Activated naive CD8-positive, alpha-beta T cell treated with anti-CD3 and anti-CD28 coated beads for 36 hours (primary cell): Measurements from ENCODE around the gene TASOR2. TPM values are rescaled to one million over a fixed set of nuclear protein-coding genes. Genes with fewer than 3 reads are reported as not detected.
A peak's percentile ranks its signal among the peaks of the same experiment; 100 is the strongest.

Source experiments
- DNase-seq: peaks from one replicate; pipeline ENCODE4 v3.0.0; 2021
- H3K27ac Mint-ChIP-seq: one replicate; pipeline ENCODE4 v1.8.0; 2022; ENCODE audit warnings: mild to moderate bottlenecking, moderate library complexity, mixed read lengths
- H3K27me3 Mint-ChIP-seq: one replicate; pipeline ENCODE4 v1.8.0; 2022; ENCODE audit warnings: mild to moderate bottlenecking, mixed read lengths
- H3K36me3 Mint-ChIP-seq: one replicate; pipeline ENCODE4 v1.8.0; 2021; ENCODE audit warnings: mild to moderate bottlenecking, mixed read lengths
- H3K4me1 Mint-ChIP-seq: one replicate; pipeline ENCODE4 v1.8.0; 2021; ENCODE audit warnings: mixed read lengths
- H3K4me3 Mint-ChIP-seq: one replicate; pipeline ENCODE4 v1.8.0; 2022; ENCODE audit warnings: mild to moderate bottlenecking, moderate library complexity, mixed read lengths
- H3K9me3 Mint-ChIP-seq: one replicate; pipeline ENCODE4 v1.8.0; 2022; ENCODE audit warnings: mixed read lengths
- total RNA-seq, 2 experiments: library from RNA; stranded (reverse); gene quantifications; one replicate each; pipeline ENCODE4 v1.2.3, GENCODE V29; 2021

TASOR2 gene
- total RNA-seq, 2 experiments from 2014 or later = 63.4 to 63.9 TPM

DNA sequence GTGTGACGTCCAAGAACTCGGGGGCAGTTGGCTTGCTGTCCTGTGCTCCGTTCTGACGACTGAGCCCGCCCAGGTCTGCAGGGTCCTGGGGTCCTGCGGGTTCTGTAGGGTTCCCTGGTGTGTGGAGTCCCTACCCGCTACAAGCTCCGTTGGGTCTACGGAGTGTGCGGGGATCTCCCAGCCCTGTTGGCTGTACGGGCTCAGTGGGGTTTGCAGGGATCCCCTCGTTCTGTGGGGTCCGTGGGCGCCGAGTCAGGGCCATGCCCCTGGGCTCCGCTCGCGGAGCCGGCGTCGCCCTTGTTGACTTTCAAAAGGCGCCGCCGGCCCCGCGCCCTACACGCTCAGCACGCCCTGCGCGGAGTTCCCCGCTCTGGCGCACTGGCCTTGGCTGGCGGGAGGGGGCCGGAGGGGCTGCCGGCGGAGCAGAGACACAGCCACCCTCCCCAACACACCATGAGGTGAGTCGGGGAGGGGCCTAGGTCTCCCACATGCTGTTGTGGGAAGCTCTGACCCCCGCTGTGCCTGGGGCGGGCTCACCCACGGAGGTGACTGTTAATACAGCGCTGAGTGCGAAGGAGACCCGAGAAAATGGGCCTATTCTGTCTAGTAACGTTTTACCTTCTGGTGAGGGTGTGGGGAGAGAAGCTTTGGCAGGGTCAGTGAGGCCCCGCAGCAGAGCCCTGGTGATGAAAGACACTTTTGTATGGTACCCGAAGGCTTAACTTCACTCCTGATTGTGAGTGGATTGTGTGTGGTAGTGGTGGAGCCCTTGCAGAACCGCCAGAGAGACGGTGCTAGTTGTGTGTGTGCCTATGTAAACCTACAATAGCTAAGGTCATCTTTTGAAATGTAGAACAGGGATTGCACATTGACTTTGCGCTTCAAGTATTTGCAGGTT is 8.1 kb downstream of the TASOR2 start:
- Mint-ChIP-seq H3K4me1 (peaks cover 69% of the 10 kb centered on the region), H3K27ac (peak overlapping the region; percentile 83), H3K27me3 (no peaks in the 10 kb centered on the region), H3K9me3 (no peaks in the 10 kb centered on the region), H3K4me3 (peak overlapping the region; percentile 81), H3K36me3 (peaks cover 25% of the 10 kb centered on the region)
- DNase-seq = peak; percentile 86

DNA sequence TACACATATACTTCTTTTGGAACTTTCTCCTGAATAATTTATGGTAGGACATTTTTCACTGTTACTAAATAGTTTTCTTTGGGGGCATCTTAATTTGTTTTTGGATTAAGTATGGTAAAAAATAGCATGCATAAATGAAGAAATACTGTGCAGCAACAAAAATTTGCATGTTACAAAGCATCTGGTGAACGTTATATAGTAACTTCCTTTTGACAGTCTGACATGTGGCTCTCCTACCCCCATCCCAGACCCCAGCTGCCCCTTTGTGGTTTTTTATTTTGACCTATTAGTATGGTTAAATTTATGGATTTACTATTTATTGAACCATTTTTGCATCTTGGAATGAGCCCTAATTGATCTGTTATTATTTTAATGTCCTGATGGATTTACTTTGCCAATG is 9.9 kb downstream of the TASOR2 start:
- H3K4me3 Mint-ChIP-seq = no peak overlapping the region
- no peaks in the 10 kb centered on the region for H3K27me3 Mint-ChIP-seq
- no peak for DNase-seq
- peaks cover 16% of the 10 kb centered on the region for H3K36me3 Mint-ChIP-seq
- H3K9me3 Mint-ChIP-seq = no peaks in the 10 kb centered on the region
- peaks cover 63% of the 10 kb centered on the region for H3K4me1 Mint-ChIP-seq
- H3K27ac Mint-ChIP-seq = no peak overlapping the region

- Mint-ChIP-seq H3K4me1 (peaks cover 49% of the 10 kb centered on the region), H3K27me3 (no peaks in the 10 kb centered on the region), H3K4me3 (no peak overlapping the region), H3K36me3 (peaks cover 15% of the 10 kb centered on the region), H3K9me3 (no peaks in the 10 kb centered on the region), H3K27ac (no peak overlapping the region)
- DNase-seq = no peak
Observed at GRCh38 chr10:5697342-5697741, 12.7 kb downstream of the TASOR2 start.

GRCh38 chr10:5698062-5698461 is 13.4 kb downstream of the TASOR2 start:
- Mint-ChIP-seq H3K36me3 (peaks cover 15% of the 10 kb centered on the region), H3K9me3 (no peaks in the 10 kb centered on the region), H3K4me3 (no peak overlapping the region), H3K4me1 (peaks cover 51% of the 10 kb centered on the region), H3K27me3 (no peaks in the 10 kb centered on the region), H3K27ac (no peak overlapping the region)
- no peak for DNase-seq

DNA sequence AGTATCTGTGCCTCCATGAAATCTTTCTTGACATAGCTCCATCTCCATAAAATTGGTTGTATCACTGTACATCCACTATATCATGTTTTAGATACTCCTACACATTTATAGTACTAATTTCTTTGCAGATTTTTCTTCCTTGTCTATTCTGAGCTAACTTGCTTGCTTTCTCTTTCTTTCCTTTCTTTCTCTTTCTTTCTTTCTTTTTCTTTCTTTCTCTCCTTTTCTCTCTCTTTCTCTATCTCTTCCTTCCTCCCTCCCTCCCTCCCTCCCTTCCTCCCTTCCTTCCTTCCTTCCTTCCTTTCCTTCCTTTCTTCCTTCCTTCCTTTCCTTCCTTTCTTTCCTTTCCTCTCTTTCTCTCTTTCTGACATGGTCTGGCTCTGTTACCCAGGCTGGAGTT is 23.7 kb downstream of the TASOR2 start:
- no peaks in the 10 kb centered on the region for H3K9me3 Mint-ChIP-seq
- no peak overlapping the region for H3K27ac Mint-ChIP-seq
- H3K27me3 Mint-ChIP-seq = no peaks in the 10 kb centered on the region
- H3K36me3 Mint-ChIP-seq = peaks cover 29% of the 10 kb centered on the region
- H3K4me3 Mint-ChIP-seq = no peak overlapping the region
- DNase-seq = no peak
- H3K4me1 Mint-ChIP-seq = peaks cover 68% of the 10 kb centered on the region

- no peak for DNase-seq
- H3K27ac Mint-ChIP-seq = peak overlapping the region; percentile 10
- peaks cover 31% of the 10 kb centered on the region for H3K36me3 Mint-ChIP-seq
- H3K9me3 Mint-ChIP-seq = no peaks in the 10 kb centered on the region
- no peaks in the 10 kb centered on the region for H3K27me3 Mint-ChIP-seq
- no peak overlapping the region for H3K4me3 Mint-ChIP-seq
- H3K4me1 Mint-ChIP-seq = peaks cover 69% of the 10 kb centered on the region
Observed at GRCh38 chr10:5709865-5710264, 25.2 kb downstream of the TASOR2 start.

- DNase-seq = no peak
- Mint-ChIP-seq H3K9me3 (no peaks in the 10 kb centered on the region), H3K4me3 (no peak overlapping the region), H3K27me3 (no peaks in the 10 kb centered on the region), H3K36me3 (peaks cover 31% of the 10 kb centered on the region), H3K27ac (no peak overlapping the region), H3K4me1 (peaks cover 63% of the 10 kb centered on the region)
Observed at GRCh38 chr10:5710859-5711258, 26.2 kb downstream of the TASOR2 start.

- H3K4me3 Mint-ChIP-seq = peak overlapping the region; percentile 30
- H3K27ac Mint-ChIP-seq = peak overlapping the region; percentile 60
- no peaks in the 10 kb centered on the region for H3K9me3 Mint-ChIP-seq
- H3K27me3 Mint-ChIP-seq = no peaks in the 10 kb centered on the region
- peaks cover 59% of the 10 kb centered on the region for H3K4me1 Mint-ChIP-seq
- no peak for DNase-seq
- peaks cover 23% of the 10 kb centered on the region for H3K36me3 Mint-ChIP-seq
Observed at GRCh38 chr10:5711642-5712041, 27.0 kb downstream of the TASOR2 start.

DNA sequence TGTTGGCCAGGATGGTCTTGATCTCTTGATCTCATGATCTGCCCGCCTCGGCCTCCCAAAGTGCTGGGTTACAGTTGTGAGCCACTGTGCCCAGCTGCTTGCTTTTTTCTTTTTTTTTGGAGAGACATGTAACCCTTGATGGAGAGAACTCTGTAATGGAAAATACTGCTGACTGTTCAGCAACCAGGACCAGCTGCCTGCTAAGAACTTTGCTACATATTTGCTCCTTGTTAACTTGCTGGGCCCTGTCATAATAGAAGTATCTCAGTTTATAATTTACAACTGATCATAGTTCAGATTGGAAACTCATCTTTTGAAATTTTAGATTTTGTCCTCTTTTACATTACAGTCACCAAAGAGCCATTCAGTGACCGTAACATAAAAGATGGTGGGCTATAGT is 34.9 kb downstream of the TASOR2 start:
- no peaks in the 10 kb centered on the region for H3K27me3 Mint-ChIP-seq
- no peaks in the 10 kb centered on the region for H3K9me3 Mint-ChIP-seq
- H3K4me3 Mint-ChIP-seq = no peak overlapping the region
- no peak for DNase-seq
- H3K27ac Mint-ChIP-seq = no peak overlapping the region
- peaks cover 30% of the 10 kb centered on the region for H3K4me1 Mint-ChIP-seq
- peaks cover 11% of the 10 kb centered on the region for H3K36me3 Mint-ChIP-seq

GRCh38 chr10:5720182-5720581 is 35.5 kb downstream of the TASOR2 start:
- no peak overlapping the region for H3K27ac Mint-ChIP-seq
- no peaks in the 10 kb centered on the region for H3K9me3 Mint-ChIP-seq
- peaks cover 8% of the 10 kb centered on the region for H3K36me3 Mint-ChIP-seq
- no peaks in the 10 kb centered on the region for H3K27me3 Mint-ChIP-seq
- H3K4me1 Mint-ChIP-seq = peaks cover 28% of the 10 kb centered on the region
- no peak overlapping the region for H3K4me3 Mint-ChIP-seq
- DNase-seq = no peak

DNA sequence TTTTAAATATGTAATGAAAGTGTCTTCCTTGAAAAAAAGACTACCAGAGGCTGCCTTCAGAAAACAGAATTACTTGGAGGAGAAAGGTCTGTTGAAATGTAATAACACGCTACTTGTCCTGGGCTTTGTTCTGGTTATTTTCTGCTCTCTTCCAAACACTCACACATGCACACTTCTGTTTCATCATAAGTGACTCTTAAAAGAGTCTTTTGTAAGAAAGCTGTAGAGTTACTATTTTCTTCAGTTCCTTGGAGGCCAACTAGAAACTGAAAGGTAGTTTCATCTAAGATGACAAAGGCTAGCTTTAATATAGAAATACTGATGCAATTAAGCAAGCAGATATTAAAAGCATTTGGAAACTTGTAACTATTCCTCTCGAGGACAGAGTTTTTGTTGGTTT is 39.1 kb downstream of the TASOR2 start:
- no peak overlapping the region for H3K4me3 Mint-ChIP-seq
- peaks cover 22% of the 10 kb centered on the region for H3K4me1 Mint-ChIP-seq
- no peaks in the 10 kb centered on the region for H3K9me3 Mint-ChIP-seq
- no peaks in the 10 kb centered on the region for H3K27me3 Mint-ChIP-seq
- peaks cover 18% of the 10 kb centered on the region for H3K36me3 Mint-ChIP-seq
- peak overlapping the region; percentile 42 for H3K27ac Mint-ChIP-seq
- DNase-seq = no peak

DNA sequence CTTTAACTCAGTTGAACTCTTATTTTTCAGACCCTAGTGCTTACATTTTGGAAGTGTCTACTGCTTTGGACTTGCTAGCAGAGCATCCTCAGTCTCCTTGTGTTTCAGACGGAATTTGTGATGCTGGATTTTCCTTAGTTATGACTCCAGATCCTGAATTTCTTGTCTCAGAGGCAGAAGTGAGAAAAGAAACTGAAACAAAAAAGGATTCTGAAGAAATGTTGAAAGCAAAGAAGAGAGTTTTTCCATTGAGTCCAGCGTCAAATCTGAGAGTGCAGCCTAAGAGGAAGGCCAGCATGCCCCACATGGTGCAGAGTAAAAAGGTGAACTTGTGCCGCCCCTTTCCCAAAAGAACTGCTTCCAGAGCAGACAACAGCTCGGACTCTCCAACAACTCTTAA is 46.1 kb downstream of the TASOR2 start:
- Mint-ChIP-seq H3K27ac (peak overlapping the region; percentile 39), H3K36me3 (peaks cover 38% of the 10 kb centered on the region)

DNA sequence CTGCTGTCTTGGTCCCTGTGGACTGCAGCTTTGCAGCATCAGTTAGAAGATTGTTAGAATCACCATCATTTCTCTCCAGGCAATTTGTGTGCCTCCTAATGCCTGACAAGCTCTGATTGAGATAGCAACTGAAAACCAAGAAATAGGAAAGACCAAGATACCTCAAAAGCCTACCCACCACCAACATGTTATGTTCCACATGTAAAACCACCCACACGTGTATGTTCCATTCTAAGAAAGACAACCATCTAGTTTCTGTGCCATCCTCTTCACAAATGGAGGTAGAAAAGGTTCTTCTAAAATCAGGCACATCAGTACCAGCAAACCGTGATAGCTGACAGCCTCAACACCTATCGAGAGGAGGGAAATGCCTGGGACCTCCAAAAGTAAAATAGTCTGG is 46.9 kb downstream of the TASOR2 start:
- peaks cover 37% of the 10 kb centered on the region for H3K4me1 Mint-ChIP-seq
- H3K9me3 Mint-ChIP-seq = no peaks in the 10 kb centered on the region
- no peak for DNase-seq
- no peaks in the 10 kb centered on the region for H3K27me3 Mint-ChIP-seq
- peaks cover 36% of the 10 kb centered on the region for H3K36me3 Mint-ChIP-seq
- no peak overlapping the region for H3K4me3 Mint-ChIP-seq
- peak overlapping the region; percentile 39 for H3K27ac Mint-ChIP-seq

More for the DNA sequence above, 46.1 kb downstream of the TASOR2 start:
- peaks cover 37% of the 10 kb centered on the region for H3K4me1 Mint-ChIP-seq
- no peaks in the 10 kb centered on the region for H3K9me3 Mint-ChIP-seq
- H3K27me3 Mint-ChIP-seq = no peaks in the 10 kb centered on the region
- H3K4me3 Mint-ChIP-seq = no peak overlapping the region
- DNase-seq = no peak

DNA sequence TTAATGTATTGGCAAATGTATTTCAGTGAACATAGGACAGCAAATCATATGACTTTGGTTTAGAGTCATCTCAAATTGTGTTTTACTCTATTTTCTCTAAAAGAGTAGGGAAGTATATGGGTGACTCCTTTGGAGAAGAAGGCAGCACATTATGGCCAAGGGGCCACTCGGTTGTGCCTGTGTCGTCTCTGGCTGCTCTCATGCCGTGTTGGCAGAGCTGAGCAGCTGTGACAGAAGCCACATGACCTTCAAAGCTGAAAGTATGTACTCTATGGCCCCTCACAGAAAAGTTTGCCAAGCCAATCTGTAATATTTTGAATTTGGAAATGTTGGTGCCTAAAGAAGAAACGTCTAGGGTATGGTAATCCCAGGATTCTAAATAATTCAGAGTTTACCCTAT is 47.5 kb downstream of the TASOR2 start:
- Mint-ChIP-seq H3K4me1 (peaks cover 37% of the 10 kb centered on the region), H3K36me3 (peaks cover 37% of the 10 kb centered on the region), H3K27me3 (no peaks in the 10 kb centered on the region), H3K27ac (peak overlapping the region; percentile 39), H3K9me3 (no peaks in the 10 kb centered on the region), H3K4me3 (no peak overlapping the region)
- DNase-seq = no peak
